Sigmoid colon (tissue), 7 donors: Measurements from ENCODE around the gene MID1. TPM values are rescaled to one million over a fixed set of nuclear protein-coding genes. Genes with fewer than 3 reads are reported as not detected.

ENCODE experiments used
- DNase-seq: peaks from one replicate; pipeline ENCODE4 v3.0.0-alpha.2; 2019
- H3K27ac ChIP-seq, 4 donors: fragments of 200-600 bp; sonication (generic); one replicate each; pipeline ENCODE4 v1.5.1; 2016 to 2019; ENCODE audit warnings: mild to moderate bottlenecking in 1 of 4
- H3K27me3 ChIP-seq, 3 donors: fragments of 200-600 bp; sonication (generic); one replicate each; pipeline ENCODE4 v1.5.1; 2019; ENCODE audit warnings: mild to moderate bottlenecking in 1 of 3
- H3K36me3 ChIP-seq, 4 donors: fragments of 200-600 bp; sonication (generic); one replicate each; pipeline ENCODE4 v1.5.1; 2016 to 2019
- H3K4me1 ChIP-seq, 4 donors: fragments of 200-600 bp; sonication (generic); one replicate each; pipeline ENCODE4 v1.5.1; 2017 to 2019
- H3K4me3 ChIP-seq, 4 donors: fragments of 200-600 bp; sonication (generic); one replicate each; pipeline ENCODE4 v1.5.1; 2017 to 2019; ENCODE audit warnings: mild to moderate bottlenecking in 2 of 4, moderate library complexity in 1 of 4
- H3K9me3 ChIP-seq, 4 donors: fragments of 200-600 bp in 3 of 4; sonication (generic) in 3 of 4; one replicate each; pipeline versions ENCODE4 v1.5.1 to v1.6.1; 2013 to 2019
- EP300 ChIP-seq, 4 donors: sonication (generic); formaldehyde crosslinking; IDR thresholded peaks; one replicate each; pipeline ENCODE4 v1.6.1; 2017; ENCODE audit warnings: antibody characterized with exemption in 4 of 4
- POLR2AphosphoS5 ChIP-seq, 4 donors: sonication (generic); formaldehyde crosslinking; IDR thresholded peaks; one replicate each; pipeline ENCODE4 v1.6.1; 2017; ENCODE audit warnings: antibody characterized with exemption in 4 of 4
- WGBS, 2 donors: extraction: QIAGEN DNeasy Blood & Tissue Kit; methylation state at CpG; one replicate each; pipeline ENCODE4 v1.1.7; 2013; 5-methylcytosine and 5-hydroxymethylcytosine counted together
- intact Hi-C: fragments of 100-400 bp; cut with DNase I; formaldehyde crosslinking; loops from one replicate; pipeline ENCODE4 v1.15.1; 2023
- polyA plus RNA-seq, 3 donors: library from polyadenylated mRNA; stranded (reverse); fragments of 200-250 nt; gene quantifications; one replicate each; pipeline ENCODE4 v1.2.3, GENCODE V29; 2013
- small RNA-seq, 3 donors: library from RNA; depleted of rRNA; stranded (forward); fragments of <200 nt; gene quantifications; one replicate each; pipeline ENCODE3, GENCODE V24; 2016
- total RNA-seq, 4 donors: library from RNA; depleted of rRNA; stranded (reverse); fragments of >200 nt; gene quantifications; one replicate each; pipeline ENCODE4 v1.1.0, GENCODE V29; 2016
- donor health status: healthy with polysubstance abuse.
- donor health status: Bipolar disorder and iron deficiency.
- donor health status: healthy.

MID1 gene
- total and polyA plus RNA-seq, 7 donors = 3.2 to 77.5 (median 34.6) TPM

DNA sequence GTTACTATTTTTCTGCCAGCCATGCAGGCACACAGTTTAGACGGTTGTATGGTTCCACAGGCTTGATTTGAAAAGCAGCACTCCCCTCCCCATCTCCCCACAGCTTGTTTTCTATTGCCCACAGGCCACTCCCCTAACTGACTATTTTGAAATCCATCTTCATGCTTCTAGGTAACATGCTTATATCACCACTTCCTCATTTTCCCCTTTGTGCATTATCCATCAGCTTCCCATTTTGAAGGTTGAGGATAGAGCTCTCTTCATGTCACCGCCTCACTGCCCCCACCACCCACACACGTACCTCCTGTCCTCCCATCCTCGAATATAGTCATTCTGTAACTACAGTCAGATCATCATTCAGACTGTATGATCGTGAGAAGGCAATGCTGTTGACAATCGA is 224.7 kb downstream of the MID1 start:
- no peaks in the 10 kb centered on the region for H3K36me3 ChIP-seq
- WGBS, 2 donors = 76 to 79% methylated on average over 6 of the region's 6 CpGs
- no peaks in the 10 kb centered on the region for H3K27me3 ChIP-seq
- DNase-seq = no peak
- intact Hi-C loops = loop anchor here (10.0 kb wide), 2 partner anchors 161 to 219 kb away; no protein-coding TSS in a partner anchor
- TF ChIP-seq POLR2AphosphoS5 (IDR thresholded peaks at IDR 0.05) (no peak), EP300 (IDR thresholded peaks at IDR 0.05) (no peak)
- peaks cover 0 to 2% (median 0%) of the 10 kb centered on the region in 4 donors for H3K4me1 ChIP-seq
- H3K4me3 ChIP-seq = no peak overlapping the region
- H3K9me3 ChIP-seq = no peaks in the 10 kb centered on the region
- no peak overlapping the region for H3K27ac ChIP-seq

Small RNA genes lying within 50 kb of the gene (small RNA-seq; reads per million reads assigned to genes)
- gene RNU6-800P = 0 reads per million in 3 donors
